HG03196 (cell line): ENCODE measurements around the gene SEPTIN3.

ENCODE experiments used
- ATAC-seq: cut with Tn5 transposase; IDR thresholded peaks from one replicate; pipeline ENCODE4 v1.9.1; 2021; ENCODE audit not compliant: unreplicated experiment

SEPTIN3 gene

GRCh38 chr22:41969110-41969646, at the start of gene SEPTIN3:
Gene SEPTIN3 (plus strand): TSS chr22:41969443. CDS start chr22:41971493, 2,050 bp downstream.
- ATAC-seq: no peak

- peak; percentile 25 for ATAC-seq
Measured at GRCh38 chr22:41920271-41920976, 48.8 kb upstream of the SEPTIN3 start.

GRCh38 chr22:41922328-41922727, 46.9 kb upstream of the SEPTIN3 start:
- ATAC-seq: no peak

- no peak for ATAC-seq
Measured at GRCh38 chr22:41922940-41923594, 46.2 kb upstream of the SEPTIN3 start.

- ATAC-seq: no peak
Measured at GRCh38 chr22:41923595-41924276, 45.5 kb upstream of the SEPTIN3 start.

GRCh38 chr22:41925783-41926460, 43.3 kb upstream of the SEPTIN3 start:
- peak; percentile 37 for ATAC-seq

GRCh38 chr22:41927813-41928212, 41.4 kb upstream of the SEPTIN3 start:
- ATAC-seq: no peak

- ATAC-seq: no peak
Measured at GRCh38 chr22:41928593-41929417, 40.4 kb upstream of the SEPTIN3 start.

- no peak for ATAC-seq
Measured at GRCh38 chr22:41929418-41929810, 39.8 kb upstream of the SEPTIN3 start.

- no peak for ATAC-seq
Measured at GRCh38 chr22:41931701-41932269, 37.5 kb upstream of the SEPTIN3 start.

GRCh38 chr22:41932353-41932752, 36.9 kb upstream of the SEPTIN3 start:
- ATAC-seq: no peak

- no peak for ATAC-seq
Measured at GRCh38 chr22:41933411-41934177, 35.6 kb upstream of the SEPTIN3 start.

- no peak for ATAC-seq
Measured at GRCh38 chr22:41934284-41935014, 34.8 kb upstream of the SEPTIN3 start.

GRCh38 chr22:41935015-41935351, 34.3 kb upstream of the SEPTIN3 start:
- ATAC-seq: no peak

GRCh38 chr22:41935509-41935908, 33.7 kb upstream of the SEPTIN3 start:
- no peak for ATAC-seq

- ATAC-seq: no peak
Measured at GRCh38 chr22:41936894-41937169, 32.4 kb upstream of the SEPTIN3 start.

GRCh38 chr22:41939981-41940831, 29.0 kb upstream of the SEPTIN3 start:
- peak; percentile 51 for ATAC-seq
